NCI-H524 (cell line): Measurements from ENCODE around the gene CKS2.
"Not testable (repeated sequence)": the region's sequence is repeated elsewhere in the genome, so short reads cannot be mapped to it uniquely, and the experiment has no call there.

Source experiments
- DNase-seq, 2 experiments: peaks; one replicate each; lab custom pipeline; 2025; lab: John Stamatoyannopoulos, UW

CKS2 gene

DNA sequence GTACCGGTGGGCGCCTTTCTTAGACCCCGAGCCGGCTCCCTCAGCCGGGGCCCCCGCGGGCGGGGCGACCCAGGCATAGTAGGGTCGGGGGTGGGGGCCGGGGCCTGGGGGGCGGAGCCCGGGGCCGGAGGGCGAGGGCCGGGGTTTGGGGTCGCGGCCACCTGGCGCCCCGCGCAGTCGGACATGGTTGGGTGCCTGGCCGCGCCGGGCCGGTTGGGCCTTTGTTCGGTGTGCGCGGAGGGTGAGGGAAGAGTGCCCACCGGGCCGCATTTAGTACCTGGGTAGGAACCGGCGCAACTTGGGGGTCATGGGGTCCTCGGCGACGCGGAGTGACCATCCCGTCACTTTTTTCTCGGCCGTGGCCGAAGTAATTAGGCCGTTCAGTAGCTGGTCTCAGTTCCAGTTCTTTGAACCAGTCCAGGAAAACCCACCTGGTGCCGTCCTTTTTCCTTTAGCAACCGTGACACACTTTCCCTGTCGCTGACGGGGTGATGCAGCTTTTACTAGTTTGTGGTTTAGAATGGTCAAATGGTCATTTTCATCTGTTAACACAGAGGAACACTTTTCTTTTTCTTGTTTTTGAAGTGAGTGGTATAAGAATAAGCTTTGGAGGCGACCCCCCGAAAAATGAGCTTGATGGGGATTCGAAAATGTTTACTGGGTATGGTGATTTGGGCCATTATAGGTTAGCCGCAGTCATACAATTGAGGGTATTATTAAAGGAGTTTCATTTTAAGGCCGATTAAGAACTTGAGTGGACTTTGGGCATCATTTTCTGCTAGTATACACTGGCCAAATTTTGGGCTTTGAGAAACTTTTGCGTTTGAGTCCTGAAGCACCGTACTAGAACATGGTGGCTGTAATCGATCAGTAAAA, 589 bp downstream of the CKS2 start:
- no peak for DNase-seq

- DNase-seq: no peak
These were observed 1.2 kb downstream of the CKS2 start for GRCh38 chr9:89312222-89312571.

GRCh38 chr9:89313842-89314241, 2.8 kb downstream of the CKS2 start:
- peak; percentile 25 to 65 for DNase-seq

DNA sequence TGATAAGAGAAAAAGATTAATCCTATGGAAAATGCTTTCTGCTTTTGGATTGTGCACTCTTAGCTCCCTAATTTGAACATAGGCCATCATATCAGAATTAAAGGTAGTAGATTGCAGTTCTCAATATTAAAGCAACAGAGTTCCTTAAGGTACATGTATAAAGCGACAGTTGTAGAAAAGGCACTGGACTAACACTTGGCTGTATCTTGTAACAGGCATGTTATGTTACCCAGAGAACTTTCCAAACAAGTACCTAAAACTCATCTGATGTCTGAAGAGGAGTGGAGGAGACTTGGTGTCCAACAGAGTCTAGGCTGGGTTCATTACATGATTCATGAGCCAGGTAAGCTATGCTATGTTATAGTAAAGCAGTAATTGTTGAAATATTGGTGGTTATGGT, 4.0 kb downstream of the CKS2 start:
- no peak for DNase-seq

DNA sequence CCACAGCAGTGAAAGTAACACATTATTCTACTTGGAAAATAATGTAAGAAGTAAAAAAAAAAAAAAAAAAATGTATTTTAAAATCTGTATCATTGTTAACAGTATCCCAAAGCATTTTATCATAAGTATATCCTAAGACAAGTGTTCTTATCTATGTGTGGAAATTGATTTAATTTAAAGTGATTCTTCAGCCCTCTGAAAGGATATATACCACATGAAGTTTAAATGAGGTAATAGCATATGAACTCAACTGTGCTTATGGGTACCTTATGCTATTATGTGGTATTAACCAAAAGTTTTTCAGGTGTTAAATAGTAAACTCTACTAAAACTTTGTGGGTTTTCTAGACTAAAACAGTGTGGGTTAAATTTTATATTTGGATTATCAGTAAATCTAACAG, 4.5 kb downstream of the CKS2 start:
- no peak for DNase-seq

DNA sequence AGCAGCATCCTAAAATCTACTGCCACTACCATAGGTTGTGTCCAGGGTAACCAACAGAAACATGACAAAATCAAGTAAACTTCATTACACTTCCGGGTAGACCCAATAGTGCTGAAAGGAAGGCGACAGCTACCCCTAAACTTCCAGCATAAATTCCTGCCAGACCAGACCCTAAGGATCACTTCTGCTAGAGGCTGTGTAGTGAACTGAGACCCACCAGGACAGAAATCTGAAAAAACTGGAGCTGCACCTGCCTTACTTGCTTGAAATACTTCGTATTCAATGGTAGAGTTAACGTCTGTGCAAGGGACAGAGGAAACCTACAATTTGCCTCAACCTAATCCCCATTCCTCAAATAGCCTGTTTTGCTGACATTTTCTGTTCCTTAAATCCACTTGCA, 6.3 kb downstream of the CKS2 start:
- no peak for DNase-seq

- peak; percentile 55 to 84 for DNase-seq
These were observed 7.4 kb downstream of the CKS2 start, which contains the start of gene SECISBP2 for GRCh38 chr9:89318123-89319014. Gene SECISBP2, plus strand, starts transcription at chr9:89318500. Its CDS starts 77 bp downstream, at chr9:89318577.

DNA sequence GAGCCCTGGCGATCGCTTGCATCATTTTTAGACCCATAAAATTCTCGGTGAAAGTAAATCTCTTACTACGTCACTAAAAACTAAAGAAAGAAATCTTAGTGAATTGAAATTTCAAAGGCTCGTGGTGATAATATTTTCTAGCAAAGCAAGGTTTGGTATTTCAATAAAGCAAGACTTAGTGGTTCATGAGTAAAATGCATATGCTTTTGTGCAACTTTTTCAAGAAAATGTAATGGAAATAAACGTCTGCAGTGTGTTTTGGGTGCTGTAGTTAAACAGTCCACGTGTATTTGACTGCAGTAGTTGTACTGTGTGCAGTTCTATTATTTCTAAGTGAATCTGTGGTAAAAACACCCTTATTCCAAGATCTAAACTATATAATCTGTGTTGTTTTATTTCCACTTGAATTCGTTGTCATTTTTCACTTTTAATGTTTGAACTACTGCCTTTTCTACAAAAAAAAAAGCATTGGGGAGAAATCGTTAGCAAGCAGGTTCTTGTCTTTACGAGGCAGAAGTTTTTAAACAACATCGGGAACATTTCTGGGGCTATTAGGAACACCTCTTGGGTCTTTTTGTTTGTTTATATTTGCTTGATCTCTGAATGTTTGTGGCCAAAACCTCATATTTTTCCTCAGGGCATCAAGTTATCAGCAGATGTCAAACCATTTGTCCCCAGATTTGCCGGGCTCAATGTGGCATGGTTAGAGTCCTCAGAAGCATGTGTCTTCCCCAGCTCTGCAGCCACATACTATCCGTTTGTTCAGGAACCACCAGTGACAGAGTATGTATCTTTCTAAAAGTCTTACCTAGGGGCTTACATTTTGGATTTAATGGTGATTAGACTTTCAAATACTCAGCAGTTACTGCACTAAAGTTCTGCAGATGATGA, 8.3 kb downstream of the CKS2 start:
- no peak for DNase-seq

GRCh38 chr9:89323390-89323789, 12.4 kb downstream of the CKS2 start:
- DNase-seq: no peak

GRCh38 chr9:89325733-89326132, 14.7 kb downstream of the CKS2 start:
- DNase-seq: no peak

- DNase-seq: no peak
These were observed 17.1 kb downstream of the CKS2 start for GRCh38 chr9:89328064-89328463.

- DNase-seq: no peak
These were observed 18.9 kb downstream of the CKS2 start for GRCh38 chr9:89329917-89330316.

DNA sequence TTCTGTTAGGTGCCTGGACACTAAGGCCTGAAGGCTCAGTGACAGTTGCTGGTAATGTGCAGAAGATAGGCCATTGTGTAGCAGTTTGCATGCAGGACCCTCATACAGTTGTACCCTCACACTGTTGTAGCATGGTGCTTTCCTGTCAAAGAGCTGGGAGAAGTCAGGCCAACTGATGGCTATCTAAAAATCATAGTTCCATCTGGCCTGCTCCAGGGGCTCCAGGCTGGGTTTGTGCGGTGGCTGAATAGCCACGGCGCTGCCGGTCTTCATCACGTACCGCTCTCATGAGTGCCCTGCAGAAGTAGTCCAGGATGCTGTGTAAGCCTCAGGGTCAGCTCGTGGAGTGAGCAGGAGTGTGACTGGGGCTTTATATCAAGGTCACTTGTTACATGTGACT, 19.5 kb downstream of the CKS2 start:
- no peak for DNase-seq

DNA sequence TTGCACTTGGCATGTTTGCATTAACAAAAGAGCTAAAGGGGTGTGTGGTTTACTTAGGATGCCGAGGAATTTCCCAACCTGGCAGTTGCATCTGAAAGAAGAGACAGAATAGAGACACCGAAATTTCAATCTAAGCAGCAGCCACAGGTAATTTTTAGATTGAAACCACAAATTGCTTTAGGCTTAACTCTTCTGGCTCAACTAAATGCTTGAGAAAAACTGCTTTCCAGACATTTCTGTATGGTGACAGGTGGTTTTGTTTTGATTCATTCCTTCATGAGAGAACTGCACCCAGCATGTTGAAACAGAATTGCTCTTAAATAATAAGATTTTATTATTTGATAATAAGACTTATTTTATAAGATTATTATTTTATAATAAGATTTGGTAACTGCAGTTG, 28.8 kb downstream of the CKS2 start:
- DNase-seq: no peak

DNA sequence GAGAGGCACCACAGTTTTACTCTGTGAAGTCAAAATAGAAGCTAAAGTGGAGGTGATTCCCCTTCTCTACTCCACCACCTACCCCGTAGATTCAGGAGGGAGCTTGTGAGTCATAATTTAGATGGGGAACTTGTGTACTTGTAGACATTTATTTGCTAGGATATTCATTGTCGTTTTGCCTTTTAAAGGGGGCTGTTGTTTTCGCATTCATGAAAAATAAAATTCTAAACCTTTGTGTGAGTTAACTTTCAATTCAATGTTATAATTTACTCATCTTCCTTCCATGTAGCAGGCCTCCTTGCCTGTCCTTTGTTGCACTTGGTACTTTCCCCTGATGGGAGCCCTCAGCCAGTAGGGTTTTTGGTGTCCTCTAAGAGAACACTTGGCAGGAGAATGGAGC, 29.3 kb downstream of the CKS2 start:
- no peak for DNase-seq

DNA sequence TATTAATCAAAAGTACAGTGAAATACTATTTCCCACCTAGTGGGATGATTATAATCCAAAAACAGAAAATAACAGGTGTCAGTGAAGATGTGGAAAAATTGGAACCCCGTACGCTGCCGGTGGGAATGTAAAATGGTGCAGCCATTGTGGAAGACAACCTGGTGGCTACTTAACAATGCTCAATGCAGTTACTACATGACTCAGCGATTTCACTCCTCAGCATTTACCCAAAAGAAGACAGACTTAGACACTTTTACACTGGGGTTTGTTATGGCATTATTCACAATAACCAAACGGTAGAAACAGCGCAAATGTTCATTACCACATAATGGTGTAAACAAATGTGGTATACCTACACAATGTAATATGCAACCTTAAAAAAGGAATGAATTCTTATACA, 31.2 kb downstream of the CKS2 start:
- no peak for DNase-seq

GRCh38 chr9:89342948-89343347, 32.0 kb downstream of the CKS2 start:
- no peak for DNase-seq

DNA sequence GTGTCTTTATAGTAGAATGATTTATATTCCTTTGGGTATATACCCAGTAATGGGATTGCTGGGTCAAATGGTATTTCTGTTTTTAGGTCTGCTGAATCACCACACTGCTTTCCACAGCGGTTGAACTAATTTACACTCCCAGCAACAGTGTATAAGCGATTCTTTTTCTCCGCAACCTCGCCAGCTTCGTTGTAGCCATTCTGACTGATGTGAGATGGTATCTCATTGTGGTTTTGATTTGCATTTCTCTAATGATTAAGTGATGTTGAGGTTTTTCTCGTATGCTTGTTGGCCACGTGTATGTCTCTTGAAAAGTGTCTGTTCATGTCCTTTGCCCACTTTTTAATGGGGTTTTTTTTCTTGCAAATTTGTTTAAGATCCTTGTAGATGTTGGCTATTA, 32.8 kb downstream of the CKS2 start:
- DNase-seq: not testable (repeated sequence)

DNA sequence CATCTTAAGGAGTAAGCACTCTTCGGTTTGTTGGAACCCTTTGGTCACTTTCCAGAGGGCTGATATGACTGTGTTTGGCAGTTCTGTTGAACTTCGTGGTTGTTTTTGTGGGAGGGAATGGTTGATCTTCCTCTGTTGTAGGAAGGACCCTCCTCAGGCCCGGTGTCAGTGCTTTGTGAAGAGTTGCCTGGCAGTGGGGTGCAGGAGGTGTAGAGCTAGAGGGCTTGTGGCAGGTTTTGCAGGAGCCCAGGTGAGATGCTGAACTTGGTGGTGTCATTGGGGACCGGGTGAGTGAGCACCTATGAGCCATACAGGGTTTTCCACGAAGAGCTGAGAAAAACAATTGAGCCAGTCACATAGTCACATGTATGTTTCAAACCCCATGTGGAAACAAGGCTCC, 34.5 kb downstream of the CKS2 start:
- DNase-seq: no peak

DNA sequence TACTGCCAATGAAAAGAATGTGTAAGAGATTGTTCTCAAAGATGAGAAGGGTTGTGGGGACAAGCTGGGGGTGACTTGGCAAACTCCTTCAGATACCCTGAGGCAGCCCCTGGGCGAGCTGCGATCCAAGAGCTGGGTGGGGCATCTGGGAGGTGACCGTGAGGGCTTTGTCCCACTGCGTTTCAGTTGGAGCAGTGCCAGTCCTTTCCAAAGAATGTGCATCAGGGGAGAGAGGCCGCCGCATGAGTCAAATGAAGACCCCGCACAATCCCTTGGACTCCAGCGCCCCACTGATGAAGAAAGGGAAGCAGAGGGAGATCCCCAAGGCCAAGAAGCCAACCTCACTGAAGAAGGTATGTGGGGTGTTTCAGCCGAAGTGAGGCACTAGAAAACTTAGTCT, 35.7 kb downstream of the CKS2 start:
- DNase-seq: no peak

DNA sequence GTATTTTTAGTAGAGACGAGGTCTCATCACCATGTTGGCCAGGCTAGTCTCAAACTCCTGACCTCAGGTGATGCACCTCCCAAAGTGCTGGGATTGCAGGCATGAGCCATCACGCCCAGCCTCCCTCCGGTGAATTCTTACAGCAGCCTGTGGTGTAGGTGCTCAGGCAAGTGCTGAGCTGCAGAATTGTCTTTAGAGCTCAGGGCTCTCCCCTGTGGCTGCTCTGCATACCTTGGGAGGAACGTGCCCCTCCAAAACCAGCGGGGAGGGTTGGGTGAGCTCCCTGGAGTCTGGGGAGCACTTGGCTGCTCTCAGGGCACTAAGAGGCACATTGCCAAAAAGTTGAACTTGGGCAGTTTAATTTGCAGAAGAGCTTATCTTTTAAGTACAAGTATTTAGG, 36.7 kb downstream of the CKS2 start:
- DNase-seq: no peak

GRCh38 chr9:89349607-89350006, 38.6 kb downstream of the CKS2 start:
- no peak for DNase-seq
